HUDEP-2 (cell line): ENCODE measurements around the gene CHIC2.
"Not testable (repeated sequence)": the region's sequence is repeated elsewhere in the genome, so short reads cannot be mapped to it uniquely, and the experiment has no call there.

Source experiments
- DNase-seq, 76 experiments: peaks; one replicate each; lab custom pipeline; 2025; ENCODE audit not compliant: unreplicated experiment in 76 of 76; lab: John Stamatoyannopoulos, UW

Gene CHIC2

GRCh38 chr4:54064317-54065111 lies at the start of gene CHIC2:
Gene CHIC2, minus strand, starts transcription at chr4:54064605. Its CDS starts 305 bp downstream, at chr4:54064300.
- DNase-seq = peak in 75 of 76 experiments; percentile 36 to 93 (median 87)

- DNase-seq = not testable (repeated sequence)
Observed at GRCh38 chr4:54113206-54113605, 48.8 kb upstream of the CHIC2 start.

- no peak for DNase-seq
Observed at GRCh38 chr4:54110019-54110416, 45.6 kb upstream of the CHIC2 start.

- no peak for DNase-seq
Observed at GRCh38 chr4:54109241-54110018, 45.0 kb upstream of the CHIC2 start.

- DNase-seq = no peak
Observed at GRCh38 chr4:54107951-54108748, 43.7 kb upstream of the CHIC2 start.

GRCh38 chr4:54104907-54105306 lies 40.5 kb upstream of the CHIC2 start:
- DNase-seq = no peak

- DNase-seq = no peak
Observed at GRCh38 chr4:54103190-54103574, 38.8 kb upstream of the CHIC2 start.

- no peak for DNase-seq
Observed at GRCh38 chr4:54102531-54103106, 38.2 kb upstream of the CHIC2 start.

GRCh38 chr4:54101190-54102041 lies 37.0 kb upstream of the CHIC2 start:
- DNase-seq = no peak

- DNase-seq = no peak
Observed at GRCh38 chr4:54100595-54101189, 36.3 kb upstream of the CHIC2 start.

GRCh38 chr4:54099748-54100574 lies 35.6 kb upstream of the CHIC2 start, which contains the start of gene GSX2:
Gene GSX2, plus strand, starts transcription at chr4:54100163. Its CDS starts 182 bp downstream, at chr4:54100345.
- no peak for DNase-seq

- no peak for DNase-seq
Observed at GRCh38 chr4:54099287-54099747, 34.9 kb upstream of the CHIC2 start.

GRCh38 chr4:54098375-54098774 lies 34.0 kb upstream of the CHIC2 start:
- no peak for DNase-seq

GRCh38 chr4:54097152-54097551 lies 32.7 kb upstream of the CHIC2 start:
- DNase-seq = no peak

GRCh38 chr4:54096295-54096962 lies 32.0 kb upstream of the CHIC2 start:
- DNase-seq = no peak

GRCh38 chr4:54095110-54095825 lies 30.9 kb upstream of the CHIC2 start:
- no peak for DNase-seq

GRCh38 chr4:54094451-54094850 lies 30.0 kb upstream of the CHIC2 start:
- DNase-seq = no peak
